Measurements from ENCODE around the gene SPTY2D1. TPM values are rescaled to one million over a fixed set of nuclear protein-coding genes. Genes with fewer than 3 reads are reported as not detected.
"Not testable (repeated sequence)": the region's sequence is repeated elsewhere in the genome, so short reads cannot be mapped to it uniquely, and the experiment has no call there.

Gene SPTY2D1
- total RNA-seq, 1 experiment from 2014 or later, result 23.7 TPM

DNA sequence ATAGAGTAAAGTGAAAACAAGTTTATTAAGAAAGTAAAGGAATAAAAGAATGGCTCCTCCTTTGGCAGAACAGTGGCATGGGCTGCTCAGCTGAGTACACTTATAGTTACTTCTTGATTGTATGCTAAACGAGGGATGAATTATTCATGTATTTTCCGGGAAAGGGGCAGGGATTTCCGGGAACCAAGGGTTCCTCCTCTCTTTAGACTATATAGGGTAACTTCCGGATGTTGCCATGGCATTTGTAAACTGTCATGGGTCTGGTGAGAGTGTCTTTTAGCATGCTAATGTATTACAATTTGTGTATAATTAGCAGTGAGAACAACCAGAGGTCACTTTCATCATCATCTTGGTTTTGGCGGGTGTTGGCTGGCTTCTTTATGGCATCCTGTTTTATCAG, 23.5 kb upstream of the SPTY2D1 start:
- Histone ChIP-seq H3K27ac (no peak overlapping the region), H3K79me2 (ENCODE audit: low read depth) (no peaks in the 10 kb centered on the region), H4K20me1 (ENCODE audit: insufficient read depth) (no peaks in the 10 kb centered on the region), H3K36me3 (ENCODE audit: low read depth) (no peaks in the 10 kb centered on the region), H3K4me1 (replicated peaks; ENCODE audit: insufficient read depth) (no peaks in the 10 kb centered on the region), H3K27me3 (ENCODE audit: insufficient read depth, low read depth) (peaks cover 10% of the 10 kb centered on the region; the same call in 1 of the 2 replicates), H2AFZ (no peak overlapping the region), H3F3A (ENCODE audit: insufficient read depth, low read depth) (no peaks in the 10 kb centered on the region), H3K9me3 (ENCODE audit: insufficient read depth, low read depth) (no peaks in the 10 kb centered on the region), H3K9me2 (ENCODE audit: insufficient read depth) (no peaks in the 10 kb centered on the region), H3K4me2 (no peak overlapping the region), H3K4me3 (no peak overlapping the region)
- no peak for DNase-seq
- TF ChIP-seq, protein P1, sequence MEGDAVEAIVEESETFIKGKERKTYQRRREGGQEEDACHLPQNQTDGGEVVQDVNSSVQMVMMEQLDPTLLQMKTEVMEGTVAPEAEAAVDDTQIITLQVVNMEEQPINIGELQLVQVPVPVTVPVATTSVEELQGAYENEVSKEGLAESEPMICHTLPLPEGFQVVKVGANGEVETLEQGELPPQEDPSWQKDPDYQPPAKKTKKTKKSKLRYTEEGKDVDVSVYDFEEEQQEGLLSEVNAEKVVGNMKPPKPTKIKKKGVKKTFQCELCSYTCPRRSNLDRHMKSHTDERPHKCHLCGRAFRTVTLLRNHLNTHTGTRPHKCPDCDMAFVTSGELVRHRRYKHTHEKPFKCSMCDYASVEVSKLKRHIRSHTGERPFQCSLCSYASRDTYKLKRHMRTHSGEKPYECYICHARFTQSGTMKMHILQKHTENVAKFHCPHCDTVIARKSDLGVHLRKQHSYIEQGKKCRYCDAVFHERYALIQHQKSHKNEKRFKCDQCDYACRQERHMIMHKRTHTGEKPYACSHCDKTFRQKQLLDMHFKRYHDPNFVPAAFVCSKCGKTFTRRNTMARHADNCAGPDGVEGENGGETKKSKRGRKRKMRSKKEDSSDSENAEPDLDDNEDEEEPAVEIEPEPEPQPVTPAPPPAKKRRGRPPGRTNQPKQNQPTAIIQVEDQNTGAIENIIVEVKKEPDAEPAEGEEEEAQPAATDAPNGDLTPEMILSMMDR (conservative IDR thresholded peaks at IDR 0.05), result no peak
- TF ChIP-seq EZH2 (IDR thresholded peaks at IDR 0.05; ENCODE audit: low read depth), result no peak
- CTCF ChIA-PET, result no interaction called here
- POLR2A ChIA-PET (ENCODE audit: unreplicated experiment), result no interaction called here
- no TSS peak for BruUV-seq (replicated peaks)
- intact Hi-C loops (cut with micrococcal nuclease; ENCODE audit: unreplicated experiment), result loop anchor here (10.0 kb wide), 1 partner anchor 413 kb away; the partner anchor contains the start of gene SAA2

DNA sequence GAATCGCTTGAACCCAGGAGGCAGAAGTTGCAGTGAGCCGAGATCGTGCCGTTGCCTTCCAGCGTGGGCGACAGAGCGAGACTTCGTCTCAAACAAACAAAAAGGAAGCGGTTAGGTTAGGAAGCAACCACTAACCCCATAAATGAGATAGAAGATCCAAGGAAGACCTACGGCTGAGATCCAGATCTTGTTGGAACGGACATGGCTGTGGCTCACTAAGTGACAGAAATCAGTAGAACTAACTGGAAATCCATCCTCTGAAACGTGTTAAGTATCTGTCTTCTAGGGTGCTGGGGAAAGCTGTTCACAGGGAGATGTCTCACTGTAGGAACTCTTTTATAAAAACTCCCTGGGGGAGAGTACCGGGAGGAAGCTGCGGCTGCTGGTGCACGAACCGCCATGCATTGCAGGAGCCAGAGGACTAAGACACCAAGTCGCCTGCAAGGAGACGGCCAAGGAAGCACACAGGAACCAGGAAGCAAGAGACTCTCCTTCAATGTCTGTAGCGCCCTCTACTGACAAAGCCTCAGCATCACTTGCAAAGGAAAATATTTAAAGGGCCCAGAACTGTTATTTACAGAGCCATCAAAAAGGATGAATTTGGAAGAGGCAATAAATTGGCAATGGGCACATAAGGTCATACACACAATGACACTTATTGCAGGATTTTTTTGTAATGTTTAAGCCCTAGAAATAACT, 16.9 kb upstream of the SPTY2D1 start:
- H3K4me1 ChIP-seq (replicated peaks; ENCODE audit: insufficient read depth), result no peaks in the 10 kb centered on the region
- H3K27me3 ChIP-seq (ENCODE audit: insufficient read depth, low read depth), result no peaks in the 10 kb centered on the region
- ChIA-PET POLR2A (ENCODE audit: unreplicated experiment) (interaction anchor here (1.1 kb wide), 1 partner anchor 227 kb away, joined by 7 read pairs; no protein-coding TSS in a partner anchor), CTCF (interaction anchor here (0.6 to 0.7 kb wide), 3 partner anchors 22 to 447 kb away, joined by 3 to 4 read pairs (median 3); no protein-coding TSS in a partner anchor)
- H3K9me3 ChIP-seq (ENCODE audit: insufficient read depth, low read depth), result no peaks in the 10 kb centered on the region
- DNase-seq, result peak; percentile 37 to 59
- no peak overlapping the region for H2AFZ ChIP-seq
- no peak overlapping the region for H3K27ac ChIP-seq
- no peak overlapping the region for H3K4me3 ChIP-seq
- no TSS peak for BruUV-seq (replicated peaks)
- no peaks in the 10 kb centered on the region for H4K20me1 ChIP-seq (ENCODE audit: insufficient read depth)
- intact Hi-C loops (cut with micrococcal nuclease; ENCODE audit: unreplicated experiment), result loop anchor here (1.0 to 10.0 kb wide), 3 partner anchors 71 to 480 kb away; partner anchors contain the start of gene SAA2
- no peak overlapping the region for H3K4me2 ChIP-seq
- TF ChIP-seq EZH2 (IDR thresholded peaks at IDR 0.05; ENCODE audit: low read depth), result no peak
- TF ChIP-seq, protein P1 (conservative IDR thresholded peaks at IDR 0.05), result peak; percentile 82
- no peaks in the 10 kb centered on the region for H3K79me2 ChIP-seq (ENCODE audit: low read depth)
- no peaks in the 10 kb centered on the region for H3K9me2 ChIP-seq (ENCODE audit: insufficient read depth)
- no peaks in the 10 kb centered on the region for H3K36me3 ChIP-seq (ENCODE audit: low read depth)
- H3F3A ChIP-seq (ENCODE audit: insufficient read depth, low read depth), result no peaks in the 10 kb centered on the region

DNA sequence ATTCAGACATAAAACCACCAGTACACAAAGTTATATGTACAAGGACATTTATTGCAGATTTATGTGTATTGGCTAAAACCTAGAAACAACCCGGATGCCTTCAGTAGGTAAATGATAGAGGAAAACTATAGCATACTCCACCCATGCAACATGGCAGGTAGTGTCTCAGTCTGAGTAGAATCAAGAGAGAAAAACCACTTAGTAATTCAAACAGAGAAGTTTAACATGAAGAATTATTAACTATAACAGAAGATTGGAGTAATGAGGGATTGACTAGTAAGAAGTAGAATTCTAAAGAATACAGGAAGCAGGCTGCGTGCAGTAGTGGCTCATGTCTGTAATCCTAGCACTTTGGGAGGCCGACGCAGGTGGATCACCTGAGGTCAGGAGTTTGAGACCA, 16.2 kb upstream of the SPTY2D1 start:
- Histone ChIP-seq H3K36me3 (ENCODE audit: low read depth) (no peaks in the 10 kb centered on the region), H3K9me3 (ENCODE audit: insufficient read depth, low read depth) (no peaks in the 10 kb centered on the region), H3K27me3 (ENCODE audit: insufficient read depth, low read depth) (no peaks in the 10 kb centered on the region), H3K4me2 (no peak overlapping the region), H3K4me3 (no peak overlapping the region), H4K20me1 (ENCODE audit: insufficient read depth) (no peaks in the 10 kb centered on the region), H3F3A (ENCODE audit: insufficient read depth, low read depth) (no peaks in the 10 kb centered on the region), H3K4me1 (replicated peaks; ENCODE audit: insufficient read depth) (no peaks in the 10 kb centered on the region), H3K9me2 (ENCODE audit: insufficient read depth) (no peaks in the 10 kb centered on the region), H3K79me2 (ENCODE audit: low read depth) (no peaks in the 10 kb centered on the region), H3K27ac (no peak overlapping the region), H2AFZ (no peak overlapping the region)
- no peak for DNase-seq
- intact Hi-C loops (cut with micrococcal nuclease; ENCODE audit: unreplicated experiment), result loop anchor here (5.0 to 10.0 kb wide), 2 partner anchors 72 to 406 kb away; partner anchors contain the start of gene SAA2
- BruUV-seq (replicated peaks), result no TSS peak
- TF ChIP-seq, protein P1 (conservative IDR thresholded peaks at IDR 0.05), result no peak
- no peak for TF ChIP-seq EZH2 (IDR thresholded peaks at IDR 0.05; ENCODE audit: low read depth)
- ChIA-PET CTCF (no interaction called here), POLR2A (ENCODE audit: unreplicated experiment) (no interaction called here)

DNA sequence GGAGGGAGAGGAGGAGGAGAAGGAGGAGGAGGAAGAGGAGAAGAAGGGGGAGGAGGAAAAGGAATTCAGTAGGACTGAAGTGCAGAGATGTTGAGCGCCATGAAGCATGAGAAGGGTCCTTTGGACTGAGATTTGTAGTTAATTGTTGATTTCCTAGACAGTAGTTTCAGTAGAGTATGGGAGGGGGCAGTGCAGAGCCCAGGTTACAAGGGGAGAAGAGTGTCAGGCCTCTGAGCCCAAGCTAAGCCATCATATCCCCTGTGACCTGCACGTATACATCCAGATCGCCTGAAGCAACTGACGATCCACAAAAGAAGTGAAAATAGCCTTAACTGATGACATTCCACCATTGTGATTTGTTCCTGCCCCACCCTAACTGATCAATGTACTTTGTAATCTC, 8.9 kb upstream of the SPTY2D1 start:
- POLR2A ChIA-PET (ENCODE audit: unreplicated experiment); H3K27ac ChIP-seq; H4K20me1 ChIP-seq (ENCODE audit: insufficient read depth); H3K4me2 ChIP-seq; H3K9me3 ChIP-seq (ENCODE audit: insufficient read depth, low read depth); H3K4me1 ChIP-seq (replicated peaks; ENCODE audit: insufficient read depth); BruUV-seq (replicated peaks); H3K79me2 ChIP-seq (ENCODE audit: low read depth); CTCF ChIA-PET; H3F3A ChIP-seq (ENCODE audit: insufficient read depth, low read depth); DNase-seq; H3K9me2 ChIP-seq (ENCODE audit: insufficient read depth); H3K36me3 ChIP-seq (ENCODE audit: low read depth); H2AFZ ChIP-seq; H3K27me3 ChIP-seq (ENCODE audit: insufficient read depth, low read depth); H3K4me3 ChIP-seq; intact Hi-C loops (cut with micrococcal nuclease; ENCODE audit: unreplicated experiment): not testable (repeated sequence)

All from PC-9 (cell line).